Measurements from ENCODE around the gene CEP290. TPM values are rescaled to one million over a fixed set of nuclear protein-coding genes. Genes with fewer than 3 reads are reported as not detected.

CEP290 gene
- total RNA-seq, 6 experiments from 2014 or later, result 2.4 to 4.2 (median 3.5) TPM

- H3K27me3 ChIP-seq, result no peaks in the 10 kb centered on the region
- H3K27ac ChIP-seq, result no peak overlapping the region
- H3K4me3 ChIP-seq, result no peak overlapping the region
- peak; percentile 41 to 64 (median 58) for TF ChIP-seq CTCF (IDR thresholded peaks at IDR 0.05)
- TF ChIP-seq POLR2A (IDR thresholded peaks at IDR 0.05), result no peak
- DNase-seq, result peak in 2 of 3 donors; percentile 26 to 51
- H3K9me3 ChIP-seq, result no peaks in the 10 kb centered on the region
- no peaks in the 10 kb centered on the region for H3K4me1 ChIP-seq
- H3K36me3 ChIP-seq, result peaks cover 0 to 21% (median 8%) of the 10 kb centered on the region in 4 donors
- intact Hi-C loops (cut with DNase I), result no loop called here
- peak; percentile 90 to 95 (median 92) for ATAC-seq
- 79% methylated on average over 1 of the region's 1 CpG for WGBS (ENCODE audit: insufficient coverage, low coverage, low lambda C conversion rate, missing lambda C conversion rate)
These were observed 89.2 kb downstream of the CEP290 start for GRCh38 chr12:88052686-88053085.

- ATAC-seq (peak; percentile 85 to 97 (median 94)), DNase-seq (peak in 2 of 3 donors; percentile 49 to 52)
- H3K4me1 ChIP-seq, result no peaks in the 10 kb centered on the region
- TF ChIP-seq POLR2A (IDR thresholded peaks at IDR 0.05), result no peak
- no peak for TF ChIP-seq CTCF (IDR thresholded peaks at IDR 0.05)
- H3K27ac ChIP-seq, result peak overlapping the region in 1 of 3 donors; percentile 15
- no peaks in the 10 kb centered on the region for H3K9me3 ChIP-seq
- H3K36me3 ChIP-seq, result peaks cover 0 to 46% (median 13%) of the 10 kb centered on the region in 4 donors
- no peak overlapping the region for H3K4me3 ChIP-seq
- 55% methylated on average over 3 of the region's 5 CpGs for WGBS (ENCODE audit: insufficient coverage, low coverage, low lambda C conversion rate, missing lambda C conversion rate)
- intact Hi-C loops (cut with DNase I), result no loop called here
- no peaks in the 10 kb centered on the region for H3K27me3 ChIP-seq
These were observed 97.9 kb downstream of the CEP290 start for GRCh38 chr12:88044035-88044434.

GRCh38 chr12:88037770-88038169 is 104.1 kb downstream of the CEP290 start:
- Histone ChIP-seq H3K27ac (no peak overlapping the region), H3K4me1 (peaks cover 0 to 19% (median 0%) of the 10 kb centered on the region in 4 donors), H3K9me3 (no peaks in the 10 kb centered on the region), H3K36me3 (no peaks in the 10 kb centered on the region), H3K4me3 (no peak overlapping the region), H3K27me3 (no peaks in the 10 kb centered on the region)
- TF ChIP-seq POLR2A (IDR thresholded peaks at IDR 0.05) (no peak), CTCF (IDR thresholded peaks at IDR 0.05) (no peak)
- 61% methylated on average over 1 of the region's 1 CpG for WGBS (ENCODE audit: insufficient coverage, low coverage, low lambda C conversion rate, missing lambda C conversion rate)
- no peak for ATAC-seq
- intact Hi-C loops (cut with DNase I), result no loop called here
- DNase-seq, result no peak

- Histone ChIP-seq H3K4me3 (peak overlapping the region; percentile 67 to 87 (median 75)), H3K27ac (peak overlapping the region in 1 of 3 donors; percentile 72), H3K27me3 (no peaks in the 10 kb centered on the region), H3K36me3 (no peaks in the 10 kb centered on the region), H3K9me3 (no peaks in the 10 kb centered on the region), H3K4me1 (peaks cover 0 to 19% (median 0%) of the 10 kb centered on the region in 4 donors)
- 12% methylated on average over 5 of the region's 5 CpGs for WGBS (ENCODE audit: insufficient coverage, low coverage, low lambda C conversion rate, missing lambda C conversion rate)
- ATAC-seq (peak; percentile 8 to 41 (median 34)), DNase-seq (no peak)
- no peak for TF ChIP-seq POLR2A (IDR thresholded peaks at IDR 0.05)
- TF ChIP-seq CTCF (IDR thresholded peaks at IDR 0.05), result no peak
- intact Hi-C loops (cut with DNase I), result no loop called here
These were observed 105.4 kb downstream of the CEP290 start for GRCh38 chr12:88036353-88036965.
